ENCODE measurements around the gene FPR2.
A peak's percentile ranks its signal among the peaks of the same experiment; 100 is the strongest.
"Not testable (repeated sequence)": the region's sequence is repeated elsewhere in the genome, so short reads cannot be mapped to it uniquely, and the experiment has no call there.

Gene FPR2

GRCh38 chr19:51783372-51783771 is 22.4 kb downstream of the FPR2 start:
- no peak for DNase-seq (ENCODE audit: low read depth in 2 of 2)

- DNase-seq (ENCODE audit: low read depth in 2 of 2): no peak
Measured at GRCh38 chr19:51784109-51784785, 23.3 kb downstream of the FPR2 start.

- peak; percentile 38 for DNase-seq (ENCODE audit: low read depth in 2 of 2)
Measured at GRCh38 chr19:51784922-51785690, 24.1 kb downstream of the FPR2 start.

GRCh38 chr19:51786646-51787494 is 25.9 kb downstream of the FPR2 start:
- DNase-seq (ENCODE audit: low read depth in 2 of 2): no peak

- no peak for DNase-seq (ENCODE audit: low read depth in 2 of 2)
Measured at GRCh38 chr19:51788029-51788428, 27.0 kb downstream of the FPR2 start.

- DNase-seq (ENCODE audit: low read depth in 2 of 2): no peak
Measured at GRCh38 chr19:51789061-51789795, 28.2 kb downstream of the FPR2 start.

- no peak for DNase-seq (ENCODE audit: low read depth in 2 of 2)
Measured at GRCh38 chr19:51792932-51793331, 32.0 kb downstream of the FPR2 start.

GRCh38 chr19:51793994-51794393 is 33.0 kb downstream of the FPR2 start:
- DNase-seq (ENCODE audit: low read depth in 2 of 2): no peak

- DNase-seq (ENCODE audit: low read depth in 2 of 2): no peak
Measured at GRCh38 chr19:51794885-51795490, 34.0 kb downstream of the FPR2 start, which contains the start of gene FPR3. FPR3 (plus strand) TSS chr19:51795157; CDS start chr19:51823749, 28,592 bp downstream.

GRCh38 chr19:51796195-51796679 is 35.3 kb downstream of the FPR2 start:
- no peak for DNase-seq (ENCODE audit: low read depth in 2 of 2)

- DNase-seq (ENCODE audit: low read depth in 2 of 2): no peak
Measured at GRCh38 chr19:51797480-51797879, 36.5 kb downstream of the FPR2 start.

- DNase-seq (ENCODE audit: low read depth in 2 of 2): no peak
Measured at GRCh38 chr19:51798062-51798461, 37.1 kb downstream of the FPR2 start.

GRCh38 chr19:51799034-51799773 is 38.2 kb downstream of the FPR2 start:
- DNase-seq (ENCODE audit: low read depth in 2 of 2): no peak

- no peak for DNase-seq (ENCODE audit: low read depth in 2 of 2)
Measured at GRCh38 chr19:51799774-51800472, 38.9 kb downstream of the FPR2 start.

- no peak for DNase-seq (ENCODE audit: low read depth in 2 of 2)
Measured at GRCh38 chr19:51800473-51801244, 39.7 kb downstream of the FPR2 start.

GRCh38 chr19:51802775-51803174 is 41.8 kb downstream of the FPR2 start:
- no peak for DNase-seq (ENCODE audit: low read depth in 2 of 2)

- DNase-seq (ENCODE audit: low read depth in 2 of 2): no peak
Measured at GRCh38 chr19:51803519-51803918, 42.5 kb downstream of the FPR2 start.

- DNase-seq (ENCODE audit: low read depth in 2 of 2): no peak
Measured at GRCh38 chr19:51803967-51804366, 43.0 kb downstream of the FPR2 start.

- DNase-seq (ENCODE audit: low read depth in 2 of 2): not testable (repeated sequence)
Measured at GRCh38 chr19:51804789-51805188, 43.8 kb downstream of the FPR2 start.

All from activated CD4-positive, alpha-beta T cell treated with anti-CD3 and anti-CD28 coated beads for 24 hours (primary cell).